Peyer's patch (tissue), 4 donors: ENCODE results near the gene DPY19L3.
"Not testable (repeated sequence)": the region's sequence is repeated elsewhere in the genome, so short reads cannot be mapped to it uniquely, and the experiment has no call there.

Source experiments
- CTCF ChIP-seq, 6 experiments: fragments of 450-650 bp in 4 of 6; fragments of 200-600 bp in 2 of 6; sonication (generic) in 1 of 6; IDR thresholded peaks; one replicate each; pipeline ENCODE4 v1.5.1; 2017 to 2019; ENCODE audit warnings: antibody characterized with exemption in 6 of 6, mild to moderate bottlenecking in 3 of 6, moderate library complexity in 1 of 6
- POLR2A ChIP-seq, 2 donors: fragments of 450-650 bp; IDR thresholded peaks; one replicate each; pipeline ENCODE4 v1.5.1; 2017; ENCODE audit warnings: antibody characterized with exemption in 2 of 2, mild to moderate bottlenecking in 2 of 2, moderate library complexity in 2 of 2

DNA sequence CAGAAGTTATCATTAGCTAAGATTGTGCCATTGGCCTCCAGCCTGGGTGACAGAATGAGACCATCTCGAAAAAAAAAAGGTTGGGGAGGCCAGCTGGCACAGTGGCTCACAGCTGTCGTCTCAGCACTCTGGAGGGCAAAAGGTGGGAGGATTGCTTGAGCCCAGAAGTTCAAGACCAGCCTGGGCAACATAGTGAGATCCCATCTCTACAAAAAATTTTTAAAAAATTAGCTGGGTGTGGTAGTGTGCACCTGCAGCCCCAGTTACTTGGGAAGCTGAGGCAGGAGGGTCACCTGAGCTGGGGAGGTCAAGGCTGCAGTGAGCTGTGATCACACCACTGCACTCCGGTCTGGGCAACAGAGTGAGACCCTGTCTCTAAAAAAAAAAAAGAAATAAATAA, 18.4 kb downstream of the DPY19L3 start:
- TF ChIP-seq CTCF, POLR2A (IDR thresholded peaks at IDR 0.05): not testable (repeated sequence)
